Dermis blood vessel endothelial cell (primary cell): ENCODE measurements around the gene SLC31A1. TPM values are rescaled to one million over a fixed set of nuclear protein-coding genes. Genes with fewer than 3 reads are reported as not detected.

Experiments
- DNase-seq: peaks from one replicate; pipeline ENCODE4 v3.0.0; 2010
- total RNA-seq: library from RNA; depleted of rRNA; stranded (reverse); fragments of >200 nt; gene quantifications from 2 replicates; pipeline ENCODE4 v1.2.3, GENCODE V29; 2014

The SLC31A1 gene
- 13.4 and 16.5 TPM in 2 replicates for total RNA-seq

DNA sequence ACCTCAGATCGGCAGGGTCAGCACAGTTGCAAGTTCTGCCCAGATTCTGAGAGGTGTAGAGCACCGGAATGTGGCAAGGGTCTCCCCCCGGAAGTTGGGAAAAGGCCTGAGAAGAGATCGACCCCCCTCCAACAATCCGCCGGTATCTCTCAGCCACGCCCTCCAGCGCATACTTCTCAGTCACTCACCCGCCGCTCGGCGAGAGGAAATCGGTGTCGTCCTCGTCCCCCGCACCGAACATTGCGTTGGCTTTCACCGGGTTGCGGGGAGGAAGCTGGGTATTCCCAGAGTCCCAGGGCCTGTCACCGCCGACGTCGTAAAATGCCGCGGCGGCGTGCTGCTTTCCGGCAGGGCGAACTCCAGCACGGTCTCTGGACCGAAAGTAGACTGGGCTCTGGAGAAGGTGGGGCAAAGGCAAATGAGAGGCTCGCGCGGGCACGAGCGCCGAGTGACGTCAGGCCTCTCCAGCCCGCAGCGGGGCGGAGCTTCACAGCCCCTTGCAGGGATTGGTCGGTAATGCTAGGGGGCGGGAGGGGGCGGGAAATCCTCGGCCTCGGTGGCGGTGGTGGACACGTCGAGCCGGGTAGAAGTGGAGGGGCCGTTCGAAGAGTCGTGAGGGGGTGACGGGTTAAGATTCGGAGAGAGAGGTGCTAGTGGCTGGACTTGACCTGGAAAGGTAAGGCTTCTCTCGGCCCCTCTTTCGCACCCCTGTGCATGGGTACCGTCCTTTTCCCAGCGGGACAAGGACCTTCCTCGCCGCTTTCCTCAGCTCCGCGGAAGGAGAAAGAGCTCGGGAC, at the start of gene SLC31A1, which contains the start of gene FKBP15:
Gene SLC31A1, plus strand, starts transcription at position 542 of the 797 bp plus-strand sequence. CDS start 34,605 bp downstream, outside the sequence.
Gene FKBP15, minus strand, starts transcription at position 275 of the 797 bp plus-strand sequence. Its CDS starts 34 bp downstream, at position 241.
- DNase-seq, result peak; percentile 99

GRCh38 chr9:113173341-113173740, 48.0 kb upstream of the SLC31A1 start:
- DNase-seq, result no peak

- no peak for DNase-seq
These were observed 44.5 kb upstream of the SLC31A1 start for GRCh38 chr9:113176803-113177202.

GRCh38 chr9:113177251-113177650, 44.1 kb upstream of the SLC31A1 start:
- no peak for DNase-seq

GRCh38 chr9:113178087-113178486, 43.3 kb upstream of the SLC31A1 start:
- peak; percentile 32 for DNase-seq

GRCh38 chr9:113179839-113180238, 41.5 kb upstream of the SLC31A1 start:
- no peak for DNase-seq

GRCh38 chr9:113181165-113181564, 40.2 kb upstream of the SLC31A1 start:
- DNase-seq, result no peak

- DNase-seq, result no peak
These were observed 37.3 kb upstream of the SLC31A1 start for GRCh38 chr9:113183956-113184488.

GRCh38 chr9:113184539-113184938, 36.8 kb upstream of the SLC31A1 start:
- DNase-seq, result no peak

- DNase-seq, result no peak
These were observed 36.1 kb upstream of the SLC31A1 start for GRCh38 chr9:113185271-113185670.

GRCh38 chr9:113186137-113186755, 35.1 kb upstream of the SLC31A1 start:
- no peak for DNase-seq

DNA sequence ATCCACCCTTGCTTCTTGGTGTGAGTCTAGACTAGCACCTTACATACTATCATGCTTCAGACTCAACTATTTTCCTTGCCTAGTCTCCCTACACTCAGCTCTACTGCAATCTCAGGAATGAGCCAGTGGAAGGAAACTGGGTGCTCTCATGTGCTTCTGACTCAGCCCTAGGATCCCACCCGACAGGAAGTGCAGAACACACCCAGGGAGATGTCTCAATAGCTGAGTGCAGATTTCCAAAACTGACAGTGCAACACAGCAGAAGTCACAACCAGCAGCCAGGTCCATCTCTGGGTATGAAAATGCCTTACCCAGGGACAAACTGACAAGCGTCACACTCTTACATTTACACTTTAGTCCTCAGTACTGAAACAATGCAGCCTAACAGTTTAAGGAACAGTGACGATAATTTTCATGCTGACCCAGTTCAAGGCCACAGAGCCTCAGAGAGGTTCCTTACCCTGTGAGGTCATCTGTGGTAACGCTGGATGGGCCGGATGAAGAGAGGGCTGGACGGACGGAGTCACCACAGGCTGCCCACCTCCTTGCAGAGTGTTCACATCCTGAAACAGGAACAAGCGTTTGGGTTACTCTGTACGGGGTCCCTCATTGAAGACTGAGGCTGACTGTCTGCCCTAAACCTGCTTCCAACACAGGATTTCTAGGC, 33.3 kb upstream of the SLC31A1 start:
- peak; percentile 75 for DNase-seq

DNA sequence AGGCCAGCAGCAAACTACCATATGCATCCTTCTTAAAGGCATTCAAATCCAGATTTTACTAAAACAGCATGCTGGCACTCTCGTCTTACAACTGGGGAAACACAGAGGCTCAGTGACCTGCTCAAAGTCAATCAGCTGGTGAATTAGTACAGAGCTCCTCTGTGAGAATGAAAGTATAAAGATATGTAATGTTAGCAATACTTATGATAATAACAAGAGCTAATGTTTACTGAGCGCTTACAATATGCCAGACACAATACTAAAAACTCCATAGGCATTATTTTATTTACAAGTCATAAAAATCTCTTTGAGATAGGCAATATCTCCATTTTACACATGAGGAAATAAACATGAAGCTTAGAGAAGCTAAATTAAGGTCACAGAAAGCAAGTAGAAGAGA, 28.9 kb upstream of the SLC31A1 start:
- no peak for DNase-seq

- no peak for DNase-seq
These were observed 21.5 kb upstream of the SLC31A1 start for GRCh38 chr9:113199683-113200329.

DNA sequence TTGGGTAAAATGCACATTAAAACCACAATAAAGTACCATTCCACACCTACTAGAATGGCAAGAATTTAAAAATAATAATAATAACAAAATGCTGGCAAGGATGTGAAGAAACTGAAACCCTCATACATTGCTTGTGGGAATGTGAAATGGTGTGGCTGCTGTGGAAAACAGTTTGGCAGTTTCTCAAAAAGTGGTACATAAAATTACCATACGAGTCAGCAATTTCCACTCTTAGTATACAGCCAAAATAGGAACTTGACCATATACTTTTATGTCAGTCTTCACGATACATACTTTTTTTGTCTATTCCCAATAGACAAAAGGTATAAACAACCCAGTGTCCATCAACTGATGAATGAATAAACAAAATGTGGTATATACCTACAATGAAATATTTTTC, 15.9 kb upstream of the SLC31A1 start:
- no peak for DNase-seq

GRCh38 chr9:113205861-113206260, 15.5 kb upstream of the SLC31A1 start:
- DNase-seq, result no peak

DNA sequence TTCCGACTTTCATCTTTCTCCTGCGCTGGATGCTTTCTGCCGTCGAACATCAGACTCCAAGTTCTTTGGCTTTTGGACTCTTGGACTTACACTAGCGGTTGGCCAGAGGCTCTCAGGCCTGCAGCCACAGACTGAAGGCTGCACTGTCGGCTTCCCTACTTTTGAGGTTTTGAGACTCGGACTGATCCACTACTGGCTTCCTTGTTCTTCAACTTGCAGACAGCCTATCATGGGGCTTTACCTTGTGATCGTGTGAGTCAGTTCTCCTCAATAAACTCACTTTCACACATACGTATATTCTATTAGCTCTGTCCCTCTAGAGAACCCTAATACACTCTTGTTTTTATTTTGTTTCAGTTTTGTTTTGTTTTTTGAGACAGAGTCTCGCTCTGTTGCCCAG, 10.5 kb upstream of the SLC31A1 start:
- DNase-seq, result no peak

GRCh38 chr9:113215132-113215531, 6.2 kb upstream of the SLC31A1 start:
- peak; percentile 86 for DNase-seq

GRCh38 chr9:113216406-113216805, 4.9 kb upstream of the SLC31A1 start:
- DNase-seq, result no peak

DNA sequence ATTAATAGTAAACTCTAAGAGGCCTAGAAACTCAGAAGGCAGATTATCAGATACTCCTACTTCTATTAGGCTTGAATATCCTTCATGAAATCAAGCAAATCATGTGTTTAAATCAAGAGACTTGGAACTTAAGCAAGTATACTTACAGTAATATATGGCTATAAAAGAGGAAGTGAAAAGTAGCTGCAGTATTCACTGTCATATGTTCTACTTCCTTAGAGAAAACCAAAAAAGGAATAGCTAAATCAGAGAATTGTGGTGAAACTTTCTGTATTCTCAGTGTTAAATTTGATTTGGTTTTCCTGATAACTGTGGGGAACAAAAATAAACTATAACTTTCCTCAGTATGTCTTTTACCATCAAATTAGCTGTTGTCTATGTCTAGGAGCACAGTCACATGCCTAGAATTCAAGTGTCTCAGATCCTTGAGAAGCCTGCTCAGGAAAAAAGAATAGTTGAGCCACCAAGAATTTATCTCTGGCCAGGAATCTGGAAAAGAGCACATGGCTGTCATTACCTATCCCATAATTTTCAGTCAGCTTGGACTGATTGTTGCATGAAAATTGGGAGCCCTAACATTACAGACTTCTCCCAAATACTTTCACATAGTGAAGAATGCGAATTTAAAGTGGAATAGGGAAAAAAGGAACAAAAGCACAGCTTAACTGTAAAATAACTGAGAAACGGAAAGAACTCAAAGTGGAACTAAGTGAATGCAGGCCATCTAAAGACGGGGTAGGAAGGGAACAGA, 2.0 kb upstream of the SLC31A1 start:
- DNase-seq, result no peak

GRCh38 chr9:113219969-113220368, 1.4 kb upstream of the SLC31A1 start:
- DNase-seq, result no peak

DNA sequence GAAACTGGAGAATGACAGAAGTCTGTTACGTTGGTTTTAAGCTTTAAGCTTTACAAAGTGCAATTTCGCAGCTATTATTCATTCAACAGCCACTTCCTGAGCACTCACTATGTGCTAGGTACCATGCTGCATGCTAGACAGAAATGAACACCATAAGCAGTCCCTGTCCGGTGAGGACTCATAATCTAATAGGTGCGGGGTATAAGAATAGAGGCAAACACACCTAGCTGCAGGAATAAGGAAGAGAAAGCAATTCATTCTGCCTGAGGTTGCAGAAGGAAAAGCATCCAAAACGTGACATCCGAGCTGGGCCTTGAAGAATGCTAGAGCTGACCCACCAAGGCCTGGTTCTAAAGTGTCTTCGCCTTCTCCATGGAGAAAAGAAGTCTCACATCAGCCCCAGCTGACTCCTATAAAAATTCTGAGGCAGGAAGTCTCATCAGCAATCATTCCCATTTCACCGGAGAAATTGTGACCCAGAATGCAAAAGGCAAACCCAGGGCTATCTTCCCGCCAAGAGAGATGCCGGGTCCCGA, 809 bp upstream of the SLC31A1 start:
- DNase-seq, result peak; percentile 23
